Ishikawa (cell line): ENCODE data around the gene ID3.

Experiments
- EP300 ChIP-seq: IDR thresholded peaks from 2 replicates; pipeline ENCODE4 v1.6.1; 2012; ENCODE audit warnings: borderline replicate concordance
- MAX ChIP-seq: IDR thresholded peaks from 2 replicates; pipeline ENCODE4 v1.6.1; 2012
- YY1 ChIP-seq: IDR thresholded peaks from 2 replicates; pipeline ENCODE4 v1.6.1; 2012; ENCODE audit warnings: low read depth
- ZBTB7A ChIP-seq: IDR thresholded peaks from 2 replicates; pipeline ENCODE4 v1.6.1; 2012; ENCODE audit warnings: low read depth

GRCh38 chr1:23509896-23510295 is 49.4 kb downstream of the ID3 start:
- TF ChIP-seq ZBTB7A (no peak), YY1 (no peak), MAX (no peak), EP300 (no peak)
